Omental fat pad (tissue), 4 donors: ENCODE results near the gene XPR1. TPM values are rescaled to one million over a fixed set of nuclear protein-coding genes. Genes with fewer than 3 reads are reported as not detected.
"Not testable (repeated sequence)": the region's sequence is repeated elsewhere in the genome, so short reads cannot be mapped to it uniquely, and the experiment has no call there.

Experiments used
- ATAC-seq: fragments of 150-250 bp; one replicate; pipeline ENCODE4 v1.9.1; 2016; ENCODE audit warnings: mild to moderate bottlenecking, moderate library complexity; ENCODE audit not compliant: low FRiP score
- DNase-seq: peaks from one replicate; pipeline ENCODE4 v3.0.0-alpha.2; 2019; ENCODE audit warnings: low spot score
- CTCF ChIP-seq, 3 donors: fragments of 450-650 bp; IDR thresholded peaks; one replicate each; pipeline ENCODE4 v1.5.1; 2016 to 2017; ENCODE audit warnings: antibody characterized with exemption in 3 of 3, mild to moderate bottlenecking in 3 of 3, moderate library complexity in 2 of 3
- total RNA-seq, 4 donors: library from RNA; depleted of rRNA; stranded (reverse); fragments of >200 nt; gene quantifications; one replicate each; pipeline ENCODE4 v1.1.0, GENCODE V29; 2016

Gene XPR1
- total RNA-seq, 4 donors from 2014 or later, result 18.2 to 24.7 (median 20.0) TPM

- ATAC-seq, result no peak
- DNase-seq, result no peak
- no peak for TF ChIP-seq CTCF (IDR thresholded peaks at IDR 0.05)
These were observed 48.8 kb downstream of the XPR1 start for GRCh38 chr1:180680558-180681144.

GRCh38 chr1:180683117-180683516 lies 51.3 kb downstream of the XPR1 start:
- not testable (repeated sequence) for ATAC-seq

GRCh38 chr1:180691322-180691913 lies 59.6 kb downstream of the XPR1 start:
- DNase-seq (no peak), ATAC-seq (no peak)
- no peak for TF ChIP-seq CTCF (IDR thresholded peaks at IDR 0.05)

More at GRCh38 chr1:180683117-180683516, 51.3 kb downstream of the XPR1 start:
- not testable (repeated sequence) for DNase-seq

GRCh38 chr1:180693564-180694244 lies 61.9 kb downstream of the XPR1 start:
- no peak for ATAC-seq
- no peak for DNase-seq
- no peak for TF ChIP-seq CTCF (IDR thresholded peaks at IDR 0.05)

GRCh38 chr1:180695282-180695681 lies 63.5 kb downstream of the XPR1 start:
- no peak for TF ChIP-seq CTCF (IDR thresholded peaks at IDR 0.05)
- no peak for DNase-seq
- no peak for ATAC-seq

- TF ChIP-seq CTCF (IDR thresholded peaks at IDR 0.05), result no peak
- DNase-seq (no peak), ATAC-seq (no peak)
These were observed 64.5 kb downstream of the XPR1 start for GRCh38 chr1:180696361-180696760.

- TF ChIP-seq CTCF (IDR thresholded peaks at IDR 0.05), result no peak
- ATAC-seq (no peak), DNase-seq (no peak)
These were observed 66.8 kb downstream of the XPR1 start for GRCh38 chr1:180698580-180698979.

- ATAC-seq, DNase-seq: not testable (repeated sequence)
These were observed 70.6 kb downstream of the XPR1 start for GRCh38 chr1:180702376-180702775.

- DNase-seq, ATAC-seq: not testable (repeated sequence)
These were observed 78.9 kb downstream of the XPR1 start for GRCh38 chr1:180710746-180711145.

GRCh38 chr1:180711260-180711659 lies 79.4 kb downstream of the XPR1 start:
- not testable (repeated sequence) for ATAC-seq, DNase-seq
